ENCODE results near the gene YTHDC1. TPM values are rescaled to one million over a fixed set of nuclear protein-coding genes. Genes with fewer than 3 reads are reported as not detected.
"Not testable (repeated sequence)": the region's sequence is repeated elsewhere in the genome, so short reads cannot be mapped to it uniquely, and the experiment has no call there.

Gene YTHDC1
- total RNA-seq, 3 donors from 2014 or later (not counting 1 experiment from before 2014, with no cell fraction given) = 225 to 320 (median 270) TPM

- H3K36me3 Mint-ChIP-seq = no peaks in the 10 kb centered on the region
- H3K4me1 Mint-ChIP-seq = no peaks in the 10 kb centered on the region
- H3K27ac Mint-ChIP-seq = no peak overlapping the region
- no peaks in the 10 kb centered on the region for H3K9me3 Mint-ChIP-seq
- H3K9me3 ChIP-seq (ENCODE audit: control insufficient read depth, insufficient read depth, low read length) = no peaks in the 10 kb centered on the region
- H3K27me3 ChIP-seq (ENCODE audit: control insufficient read depth, insufficient read depth, low read length) = no peaks in the 10 kb centered on the region
- no peak overlapping the region for H3K4me3 Mint-ChIP-seq
- no peak for ATAC-seq
- 77% methylated on average over 3 of the region's 3 CpGs for WGBS (ENCODE audit: insufficient coverage)
- peaks cover 9 to 12% of the 10 kb centered on the region in 2 donors for H3K27me3 Mint-ChIP-seq (ENCODE audit: low read depth in 2 of 2)
- H3K36me3 ChIP-seq (ENCODE audit: control insufficient read depth, insufficient read depth, low read length) = no peaks in the 10 kb centered on the region
- no peaks in the 10 kb centered on the region for H3K4me1 ChIP-seq (ENCODE audit: control insufficient read depth, insufficient read depth, low read length)
- TF ChIP-seq CTCF (IDR thresholded peaks at IDR 0.05) = no peak
- H3K27ac ChIP-seq (ENCODE audit: low read length) = no peak overlapping the region
- intact Hi-C loops (cut with micrococcal nuclease) = no loop called here
- no peak overlapping the region for H3K4me3 ChIP-seq (ENCODE audit: low read length)
- DNase-seq = no peak
These were observed 41.5 kb upstream of the YTHDC1 start for GRCh38 chr4:68391436-68391835.

DNA sequence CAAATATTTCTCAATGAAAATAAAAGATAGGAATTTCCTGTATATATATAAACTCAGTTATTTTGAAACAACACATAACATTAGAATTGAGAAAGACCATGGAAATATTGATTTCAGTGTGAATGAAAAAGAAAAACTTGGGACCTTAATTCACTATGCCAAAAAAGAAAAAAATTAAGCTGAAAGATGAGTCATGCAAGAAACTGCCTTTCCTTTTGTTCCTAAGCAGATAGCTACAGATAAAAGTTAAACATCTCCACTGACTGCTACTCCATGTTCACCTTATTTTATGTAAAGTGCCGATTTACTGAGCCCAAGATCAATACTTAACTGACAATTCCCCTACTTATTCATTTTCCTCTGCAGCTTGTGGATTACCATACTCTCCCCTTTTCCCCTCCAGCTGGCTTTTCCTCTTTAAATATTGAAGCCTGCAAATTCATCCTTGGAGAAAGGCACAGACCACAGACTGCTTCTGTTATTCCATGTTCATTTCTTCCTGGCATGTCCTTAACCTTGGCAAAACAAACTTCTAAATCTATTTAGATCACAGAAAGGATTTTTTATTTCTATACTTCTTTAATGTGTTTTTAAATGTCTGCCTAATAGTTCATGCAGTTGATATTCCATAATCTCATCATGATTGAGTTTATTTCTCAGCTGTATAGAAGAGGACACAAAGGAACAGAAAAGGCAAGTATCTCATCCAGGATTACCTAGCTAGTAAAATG lies 40.5 kb upstream of the YTHDC1 start:
- H3K27me3 Mint-ChIP-seq (ENCODE audit: low read depth in 2 of 2) = peaks cover 18 to 19% of the 10 kb centered on the region in 2 donors
- Histone ChIP-seq H3K27ac (ENCODE audit: low read length) (no peak overlapping the region), H3K27me3 (ENCODE audit: control insufficient read depth, insufficient read depth, low read length) (peaks cover 2% of the 10 kb centered on the region), H3K4me1 (ENCODE audit: control insufficient read depth, insufficient read depth, low read length) (no peaks in the 10 kb centered on the region), H3K9me3 (ENCODE audit: control insufficient read depth, insufficient read depth, low read length) (no peaks in the 10 kb centered on the region), H3K4me3 (ENCODE audit: low read length) (no peak overlapping the region), H3K36me3 (ENCODE audit: control insufficient read depth, insufficient read depth, low read length) (no peaks in the 10 kb centered on the region)
- WGBS (ENCODE audit: insufficient coverage) = 62% methylated on average over 1 of the region's 1 CpG
- intact Hi-C loops (cut with micrococcal nuclease) = no loop called here
- no peak for ATAC-seq
- no peak overlapping the region for H3K4me3 Mint-ChIP-seq
- no peak for TF ChIP-seq CTCF (IDR thresholded peaks at IDR 0.05)
- no peaks in the 10 kb centered on the region for H3K9me3 Mint-ChIP-seq
- no peaks in the 10 kb centered on the region for H3K4me1 Mint-ChIP-seq
- no peaks in the 10 kb centered on the region for H3K36me3 Mint-ChIP-seq
- no peak overlapping the region for H3K27ac Mint-ChIP-seq
- no peak for DNase-seq

DNA sequence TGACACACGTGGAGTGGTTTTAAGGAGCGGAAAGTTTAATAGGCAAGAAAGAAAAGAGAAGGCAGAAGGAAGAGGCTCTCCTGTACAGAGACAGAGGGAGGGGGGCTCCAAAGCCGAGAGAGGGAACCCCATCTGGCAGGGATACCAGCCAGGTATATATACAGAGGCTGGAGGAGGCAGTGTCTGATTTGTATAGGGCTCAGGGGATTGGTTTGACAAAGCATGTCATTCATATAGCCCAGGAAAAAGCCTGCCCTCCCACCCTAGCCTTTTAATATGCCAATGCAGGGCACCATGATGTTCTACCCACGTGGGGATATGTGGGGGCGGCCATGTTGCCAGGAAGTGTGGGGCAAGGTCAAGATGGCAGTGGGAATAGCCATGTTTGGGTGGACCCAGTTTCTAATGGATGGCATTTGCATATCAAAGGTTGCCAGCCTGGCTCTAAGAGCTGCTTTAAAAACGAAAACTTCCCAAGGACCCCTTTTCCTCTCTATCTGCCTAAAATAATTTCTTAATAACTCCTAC lies 39.6 kb upstream of the YTHDC1 start:
- H3K27ac Mint-ChIP-seq; intact Hi-C loops (cut with micrococcal nuclease); ATAC-seq; H3K4me1 Mint-ChIP-seq; DNase-seq; H3K36me3 Mint-ChIP-seq; H3K27ac ChIP-seq (ENCODE audit: low read length); H3K4me3 ChIP-seq (ENCODE audit: low read length); H3K27me3 ChIP-seq (ENCODE audit: control insufficient read depth, insufficient read depth, low read length); H3K4me1 ChIP-seq (ENCODE audit: control insufficient read depth, insufficient read depth, low read length); H3K9me3 Mint-ChIP-seq; H3K9me3 ChIP-seq (ENCODE audit: control insufficient read depth, insufficient read depth, low read length); H3K4me3 Mint-ChIP-seq; H3K36me3 ChIP-seq (ENCODE audit: control insufficient read depth, insufficient read depth, low read length): not testable (repeated sequence)
- 86% methylated on average over 6 of the region's 6 CpGs for WGBS (ENCODE audit: insufficient coverage)
- H3K27me3 Mint-ChIP-seq (ENCODE audit: low read depth in 2 of 2) = peaks cover 20 to 24% of the 10 kb centered on the region in 2 donors

DNA sequence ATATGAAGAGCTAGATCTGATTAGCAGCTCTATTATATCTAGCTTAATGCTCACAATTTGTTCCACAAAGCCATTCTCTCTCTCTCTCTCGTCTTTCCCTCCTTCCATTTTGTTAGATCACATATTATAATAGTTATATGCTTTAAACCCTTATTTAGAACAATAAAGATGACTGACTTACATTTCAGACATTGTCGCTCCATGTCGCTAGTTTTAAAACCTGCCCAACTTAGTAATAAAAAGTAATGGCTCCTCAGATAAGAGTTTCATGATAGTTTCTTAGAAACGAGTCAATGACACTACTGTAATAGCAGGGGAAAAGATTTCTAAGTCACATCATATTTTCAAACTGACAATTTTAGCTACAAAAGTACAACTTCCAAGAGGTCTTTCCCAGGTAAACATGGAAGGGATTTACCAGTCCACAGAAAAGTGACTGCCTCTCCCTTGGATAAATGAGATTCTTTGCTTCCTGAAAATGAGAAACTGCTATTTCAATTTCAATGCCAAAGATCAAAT lies 38.5 kb upstream of the YTHDC1 start:
- intact Hi-C loops (cut with micrococcal nuclease) = no loop called here
- no peak overlapping the region for H3K4me3 ChIP-seq (ENCODE audit: low read length)
- Mint-ChIP-seq H3K27ac (no peak overlapping the region), H3K9me3 (no peaks in the 10 kb centered on the region), H3K4me1 (no peaks in the 10 kb centered on the region), H3K27me3 (ENCODE audit: low read depth in 2 of 2) (peaks cover 16 to 34% of the 10 kb centered on the region in 2 donors), H3K36me3 (no peaks in the 10 kb centered on the region), H3K4me3 (no peak overlapping the region)
- no peak for TF ChIP-seq CTCF (IDR thresholded peaks at IDR 0.05)
- ATAC-seq = no peak
- H3K27me3 ChIP-seq (ENCODE audit: control insufficient read depth, insufficient read depth, low read length) = peaks cover 4% of the 10 kb centered on the region
- no peak for DNase-seq
- no peaks in the 10 kb centered on the region for H3K4me1 ChIP-seq (ENCODE audit: control insufficient read depth, insufficient read depth, low read length)
- H3K9me3 ChIP-seq (ENCODE audit: control insufficient read depth, insufficient read depth, low read length) = no peaks in the 10 kb centered on the region
- 93% methylated on average over 3 of the region's 4 CpGs for WGBS (ENCODE audit: insufficient coverage)
- no peaks in the 10 kb centered on the region for H3K36me3 ChIP-seq (ENCODE audit: control insufficient read depth, insufficient read depth, low read length)
- no peak overlapping the region for H3K27ac ChIP-seq (ENCODE audit: low read length)
